HAP-1 (cell line): Measurements from ENCODE around the gene RADIL.
"Not testable (repeated sequence)": the region's sequence is repeated elsewhere in the genome, so short reads cannot be mapped to it uniquely, and the experiment has no call there.

Experiments used
- DNase-seq, 2 experiments: peaks; one replicate each; pipeline ENCODE4 v3.0.0-alpha.2; 2016 to 2020; ENCODE audit warnings: low spot score in 2 of 2
- H3K27me3 ChIP-seq: fragments of 250-450 bp; sonication (Bioruptor Pico); 2 replicates; pipeline ENCODE4 v1.5.1; 2020; ENCODE audit warnings: low read depth, mild to moderate bottlenecking, moderate library complexity
- H3K36me3 ChIP-seq: fragments of 250-450 bp; sonication (Bioruptor Pico); replicated peaks from 2 replicates; pipeline ENCODE4 v1.5.1; 2020; ENCODE audit warnings: mild to moderate bottlenecking
- H3K4me1 ChIP-seq: fragments of 250-450 bp; sonication (Bioruptor Pico); 2 replicates; pipeline ENCODE4 v1.5.1; 2020; ENCODE audit warnings: mild to moderate bottlenecking
- H3K4me3 ChIP-seq: fragments of 250-450 bp; sonication (Bioruptor Pico); 2 replicates; pipeline ENCODE4 v1.5.1; 2020; ENCODE audit warnings: mild to moderate bottlenecking, moderate library complexity
- H3K9me3 ChIP-seq: fragments of 250-450 bp; sonication (Bioruptor Pico); 2 replicates; pipeline ENCODE4 v1.5.1; 2020; ENCODE audit warnings: mild to moderate bottlenecking, moderate library complexity
- in situ Hi-C: fragments of 300-500 bp; cut with MboI; formaldehyde crosslinking; loops from 3 replicates; pipeline ENCODE4 v1.14.3; 2020; ENCODE audit warnings: low sequenced_read_pairs, inconsistent platforms, mixed read lengths

RADIL gene

DNA sequence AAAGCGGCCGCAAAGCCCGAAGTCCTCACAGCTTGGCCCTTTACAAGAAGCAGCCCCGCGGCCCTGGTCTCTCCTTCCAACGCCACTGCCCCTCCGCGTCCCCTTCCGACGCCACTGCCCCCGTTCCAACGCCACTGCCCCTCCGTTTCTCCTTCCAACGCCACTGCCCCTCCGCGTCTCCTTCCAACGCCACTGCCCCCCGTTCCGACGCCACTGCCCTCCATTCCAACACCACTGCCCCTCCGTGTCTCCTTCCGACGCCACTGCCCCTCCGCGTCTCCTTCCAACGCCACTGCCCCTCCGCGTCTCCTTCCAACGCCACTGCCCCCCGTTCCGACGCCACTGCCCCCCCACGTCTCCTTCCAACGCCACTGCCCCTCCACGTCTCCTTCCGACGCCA is 75.0 kb downstream of the RADIL start:
- in situ Hi-C loops: no loop called here
- H3K4me3 ChIP-seq: no peak overlapping the region
- H3K36me3 ChIP-seq: no peaks in the 10 kb centered on the region
- no peaks in the 10 kb centered on the region for H3K27me3 ChIP-seq
- no peak for DNase-seq
- H3K9me3 ChIP-seq: no peaks in the 10 kb centered on the region
- no peaks in the 10 kb centered on the region for H3K4me1 ChIP-seq

DNA sequence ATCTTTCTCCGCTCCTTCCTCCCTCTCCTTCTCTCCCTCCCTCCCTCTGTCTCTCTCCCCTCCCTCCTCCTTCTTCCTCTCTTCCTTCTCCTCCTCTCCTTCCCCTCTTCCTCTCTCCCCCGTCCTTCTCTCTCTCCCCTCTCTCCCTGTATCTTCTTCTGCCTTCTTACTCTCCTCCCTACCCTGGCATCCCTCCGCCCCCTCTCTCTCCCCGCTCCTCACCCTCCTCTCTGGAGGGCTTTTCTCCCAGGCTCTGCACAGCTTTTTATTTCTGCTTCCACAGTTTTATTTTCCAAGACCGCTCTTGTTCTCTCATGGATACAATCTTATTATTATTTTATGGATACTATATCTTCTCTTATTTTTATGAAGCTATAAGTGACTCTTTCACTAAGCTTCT is 75.5 kb downstream of the RADIL start:
- Histone ChIP-seq H3K4me3 (no peak overlapping the region), H3K9me3 (no peaks in the 10 kb centered on the region), H3K27me3 (no peaks in the 10 kb centered on the region), H3K36me3 (no peaks in the 10 kb centered on the region), H3K4me1 (no peaks in the 10 kb centered on the region)
- DNase-seq: no peak
- in situ Hi-C loops: no loop called here

DNA sequence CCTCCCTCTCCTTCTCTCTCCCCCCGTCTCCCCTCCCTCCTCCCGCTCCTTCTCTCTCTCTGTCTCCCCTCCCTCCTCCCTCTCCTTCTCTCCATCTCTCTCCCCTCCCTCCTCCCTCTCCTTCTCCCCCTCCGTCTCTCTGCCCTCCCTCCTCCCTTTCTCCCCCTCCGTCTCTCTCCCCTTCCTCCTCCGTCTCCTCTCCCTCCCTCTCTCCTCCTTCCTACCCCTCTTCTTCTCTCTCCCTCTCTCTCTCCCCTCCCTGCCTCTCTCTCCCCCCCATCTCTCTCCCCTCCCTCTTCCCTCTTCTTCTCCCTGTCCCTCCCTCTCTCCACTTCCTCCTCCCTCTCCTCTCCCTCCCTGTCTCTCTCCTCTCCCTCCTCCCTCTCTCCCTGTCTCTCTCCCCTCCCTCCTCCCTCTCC is 75.9 kb downstream of the RADIL start:
- H3K27me3 ChIP-seq: no peaks in the 10 kb centered on the region
- H3K36me3 ChIP-seq: no peaks in the 10 kb centered on the region
- no peaks in the 10 kb centered on the region for H3K9me3 ChIP-seq
- no peak for DNase-seq
- no peak overlapping the region for H3K4me3 ChIP-seq
- no peaks in the 10 kb centered on the region for H3K4me1 ChIP-seq
- in situ Hi-C loops: no loop called here

DNA sequence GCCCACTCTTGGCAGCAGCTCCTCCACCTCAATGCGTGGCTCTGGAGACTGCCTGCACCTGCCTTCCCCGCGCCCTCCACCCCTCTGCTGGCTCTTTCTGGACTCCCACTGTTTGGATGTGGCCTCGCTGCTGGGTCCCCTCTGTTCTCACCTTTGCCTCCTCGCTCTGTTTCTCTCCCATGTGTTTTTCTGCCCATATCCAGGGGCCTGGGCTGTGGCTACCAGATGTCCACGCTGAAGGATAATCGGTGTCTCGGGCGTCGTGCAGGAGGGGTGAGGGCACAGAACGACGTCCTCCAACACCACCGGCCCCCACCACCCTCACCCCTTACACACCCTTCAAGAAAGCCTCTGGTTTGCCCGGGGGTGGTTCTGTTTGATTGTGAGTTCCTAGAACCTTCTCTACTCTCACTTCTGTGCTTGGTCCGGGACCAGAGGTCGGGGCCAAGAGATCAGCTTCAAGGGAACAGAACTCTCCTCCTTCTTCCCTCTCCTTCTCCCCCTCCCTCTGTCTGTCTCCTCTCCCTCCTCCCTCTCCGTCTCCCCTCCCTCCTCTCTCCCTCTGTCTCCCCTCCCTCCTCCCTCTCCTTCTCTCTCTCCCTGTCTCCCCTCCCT is 76.4 kb downstream of the RADIL start:
- DNase-seq: no peak
- Histone ChIP-seq H3K36me3 (no peaks in the 10 kb centered on the region), H3K4me1 (no peaks in the 10 kb centered on the region), H3K27me3 (no peaks in the 10 kb centered on the region), H3K4me3 (no peak overlapping the region), H3K9me3 (no peaks in the 10 kb centered on the region)
- in situ Hi-C loops: no loop called here

DNA sequence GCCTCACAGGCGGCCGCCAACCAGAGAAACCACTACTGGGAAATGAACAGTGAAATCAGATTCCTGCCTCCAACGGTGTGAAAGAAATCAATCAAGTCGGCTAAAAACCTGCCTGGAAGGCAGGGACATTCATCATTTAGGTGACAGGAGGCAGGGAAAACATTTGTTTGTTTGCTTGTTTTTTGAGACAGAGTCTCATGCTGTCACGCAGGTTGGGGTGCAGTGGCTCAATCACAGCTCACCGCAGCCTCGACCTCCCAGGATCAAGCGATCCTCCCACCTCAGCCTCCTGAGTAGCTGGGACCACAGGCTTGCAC is 77.6 kb downstream of the RADIL start:
- no peaks in the 10 kb centered on the region for H3K36me3 ChIP-seq
- no peak overlapping the region for H3K4me3 ChIP-seq
- H3K4me1 ChIP-seq: no peaks in the 10 kb centered on the region
- H3K27me3 ChIP-seq: no peaks in the 10 kb centered on the region
- no peak for DNase-seq
- in situ Hi-C loops: no loop called here
- H3K9me3 ChIP-seq: no peaks in the 10 kb centered on the region

DNA sequence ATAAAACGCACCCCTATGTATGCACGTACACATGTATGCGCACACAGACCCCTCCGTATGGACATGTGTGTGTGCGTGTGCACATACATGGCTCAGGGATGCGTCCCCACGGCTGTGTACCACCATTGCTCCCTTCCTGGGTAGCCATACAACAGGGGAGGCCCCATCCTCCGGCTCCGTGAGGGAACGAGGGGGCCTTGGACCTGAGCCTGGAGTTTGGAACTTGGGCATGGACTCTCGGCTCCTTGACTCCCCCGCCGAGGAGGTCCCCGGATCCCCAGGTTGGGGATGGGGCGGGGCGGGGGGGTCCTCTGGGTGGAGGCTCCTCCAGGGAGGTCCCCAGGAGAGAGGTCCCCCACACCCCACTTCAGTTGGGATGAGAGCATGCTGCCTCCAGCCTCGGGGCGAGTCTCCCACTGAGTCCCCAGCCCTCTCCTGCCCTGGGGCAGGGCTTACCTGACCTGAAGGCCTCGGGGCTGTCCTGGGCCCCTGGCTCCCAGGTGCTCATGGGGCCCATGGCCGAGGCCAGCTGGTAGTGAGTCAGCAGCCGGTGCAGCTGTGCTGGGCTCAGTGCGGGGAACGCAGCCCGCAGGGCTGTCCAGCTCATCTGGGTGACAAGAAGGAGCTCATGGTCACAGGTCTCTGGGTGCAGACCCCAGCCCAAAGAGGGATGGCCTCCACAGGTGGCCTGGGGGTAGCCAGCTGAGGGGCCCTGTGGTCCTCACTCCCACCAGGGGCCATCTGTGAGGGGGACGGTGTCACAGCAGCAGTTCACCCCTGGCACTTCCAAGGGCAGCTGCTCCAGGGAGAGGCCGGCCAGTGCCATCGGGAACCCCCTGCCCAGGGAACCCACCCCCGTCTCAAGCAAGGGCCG is 78.2 kb downstream of the RADIL start:
- DNase-seq: no peak
- no peaks in the 10 kb centered on the region for H3K9me3 ChIP-seq
- H3K4me3 ChIP-seq: no peak overlapping the region
- in situ Hi-C loops: no loop called here
- H3K36me3 ChIP-seq: no peaks in the 10 kb centered on the region
- no peaks in the 10 kb centered on the region for H3K27me3 ChIP-seq
- no peaks in the 10 kb centered on the region for H3K4me1 ChIP-seq

DNA sequence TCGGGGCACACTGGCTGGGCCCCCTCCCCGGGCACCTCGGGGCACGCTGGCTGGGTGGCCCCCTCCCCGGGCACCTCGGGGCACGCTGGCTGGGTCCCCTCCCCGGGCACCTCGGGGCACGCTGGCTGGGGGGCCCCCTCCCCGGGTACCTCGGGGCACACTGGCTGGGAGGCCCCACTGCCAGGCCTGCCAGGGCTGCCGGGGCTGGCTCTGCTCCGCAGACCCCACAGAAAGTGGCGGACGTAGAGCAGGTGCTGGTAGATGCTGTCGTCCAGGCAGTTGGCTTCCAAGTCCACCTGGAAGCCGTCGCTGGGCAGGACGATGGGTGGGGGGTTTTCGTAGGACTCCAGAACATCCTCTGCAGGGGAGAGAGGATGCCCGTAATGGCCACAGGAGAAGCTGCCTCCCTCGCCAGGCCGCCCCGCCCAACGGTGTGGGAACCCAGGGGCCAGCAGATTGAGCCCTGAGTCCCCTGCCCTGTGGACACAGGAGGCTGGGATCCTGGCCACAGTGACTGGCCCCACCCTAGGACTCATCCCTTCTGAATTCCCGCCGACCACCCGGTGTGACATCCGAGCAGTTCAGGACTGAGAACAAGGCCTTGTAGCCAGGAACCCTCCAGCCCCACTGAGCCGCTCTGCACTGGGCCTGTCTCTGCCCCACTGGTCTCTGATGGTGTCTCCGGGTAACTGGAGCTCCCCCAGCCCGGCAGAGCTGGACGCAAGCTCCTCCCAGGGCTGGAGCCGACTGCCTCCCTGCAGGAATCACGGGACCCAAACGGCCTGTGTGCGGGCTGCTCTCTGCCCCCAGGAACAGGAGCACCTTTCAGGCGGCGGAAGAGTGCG is 79.9 kb downstream of the RADIL start:
- H3K4me3 ChIP-seq: no peak overlapping the region

DNA sequence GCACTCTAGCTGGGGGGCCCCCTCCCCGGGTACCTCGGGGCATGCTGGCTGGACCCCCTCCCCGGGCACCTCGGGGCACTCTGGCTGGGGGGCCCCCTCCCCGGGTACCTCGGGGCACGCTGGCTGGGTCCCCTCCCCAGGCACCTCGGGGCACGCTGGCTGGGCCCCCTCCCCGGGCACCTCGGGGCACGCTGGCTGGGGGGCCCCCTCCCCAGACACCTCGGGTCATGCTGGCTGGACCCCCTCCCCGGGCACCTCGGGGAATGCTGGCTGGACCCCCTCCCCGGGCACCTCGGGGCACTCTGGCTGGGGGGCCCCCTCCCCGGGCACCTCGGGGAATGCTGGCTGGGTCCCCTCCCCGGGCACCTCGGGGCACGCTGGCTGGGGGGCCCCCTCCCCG is 80.9 kb downstream of the RADIL start:
- DNase-seq, H3K27me3 ChIP-seq, in situ Hi-C loops, H3K9me3 ChIP-seq, H3K36me3 ChIP-seq, H3K4me3 ChIP-seq, H3K4me1 ChIP-seq: not testable (repeated sequence)

More for the DNA sequence above, 79.9 kb downstream of the RADIL start:
- no peaks in the 10 kb centered on the region for H3K36me3 ChIP-seq
- H3K9me3 ChIP-seq: no peaks in the 10 kb centered on the region
- no peaks in the 10 kb centered on the region for H3K27me3 ChIP-seq
- in situ Hi-C loops: no loop called here
- no peaks in the 10 kb centered on the region for H3K4me1 ChIP-seq
- no peak for DNase-seq

DNA sequence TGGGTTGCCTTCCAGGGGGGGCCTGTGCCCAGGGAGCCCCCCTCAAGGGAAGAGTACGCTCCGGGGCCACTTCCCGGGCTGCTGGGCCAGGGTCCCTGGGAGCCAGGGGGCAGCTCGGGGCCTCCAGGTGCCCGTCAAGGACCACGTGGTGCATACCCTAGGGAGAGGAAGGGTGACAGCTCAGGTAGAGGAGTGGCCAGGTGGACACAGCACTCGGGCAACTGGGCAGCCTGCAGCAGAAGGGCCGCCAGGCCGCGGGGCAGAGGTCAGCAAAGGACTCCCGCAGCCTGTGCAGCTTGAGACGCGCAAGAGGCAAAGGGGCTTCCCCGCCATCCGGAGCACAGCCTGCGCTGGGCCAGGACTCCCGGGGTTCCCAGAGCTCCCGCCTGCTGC is 81.7 kb downstream of the RADIL start:
- DNase-seq: no peak
- H3K4me1 ChIP-seq: no peaks in the 10 kb centered on the region
- no peaks in the 10 kb centered on the region for H3K36me3 ChIP-seq
- no peaks in the 10 kb centered on the region for H3K9me3 ChIP-seq
- no peak overlapping the region for H3K4me3 ChIP-seq
- H3K27me3 ChIP-seq: no peaks in the 10 kb centered on the region
- in situ Hi-C loops: no loop called here

DNA sequence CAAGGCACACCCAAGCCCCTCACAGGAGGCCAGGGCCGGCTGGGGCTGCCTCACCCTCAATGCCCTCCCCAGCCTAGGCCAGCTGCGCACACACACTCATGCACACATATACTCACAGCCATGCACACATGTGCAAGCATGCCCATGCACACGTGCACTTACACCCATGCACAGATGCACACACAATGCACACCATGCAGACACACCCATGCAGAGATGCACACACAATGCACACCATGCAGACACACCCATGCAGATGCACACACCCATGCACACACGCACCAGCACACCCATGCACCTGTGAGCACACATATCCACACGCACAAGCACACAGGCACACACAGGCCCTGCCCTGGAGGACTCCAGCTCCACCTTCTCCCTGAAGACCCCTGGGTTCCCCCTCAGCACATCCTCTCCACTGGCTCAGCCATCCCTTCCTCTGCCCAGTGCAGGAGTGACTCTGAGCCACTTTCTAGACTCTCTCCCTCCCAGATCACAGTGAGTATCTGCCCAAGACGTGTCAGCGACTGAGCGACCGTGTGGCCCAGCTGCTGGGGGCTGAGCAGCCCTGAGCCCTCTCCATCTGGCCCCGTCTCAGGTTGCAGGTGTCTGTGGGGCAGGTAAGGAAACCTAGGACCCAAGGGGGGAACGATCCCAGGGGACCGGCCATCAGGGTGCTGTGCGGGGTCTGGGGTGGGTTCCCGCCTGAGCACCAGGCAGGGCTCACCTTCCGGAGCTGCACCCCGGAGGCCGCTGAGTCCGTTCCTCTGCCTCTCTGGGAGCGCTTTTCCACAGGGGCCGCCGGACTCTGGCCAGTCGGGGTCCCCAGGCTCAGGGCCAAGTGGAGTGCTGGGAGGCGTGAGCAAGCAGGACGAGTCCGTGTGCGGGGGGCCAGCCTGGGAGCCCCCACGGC is 82.3 kb downstream of the RADIL start:
- Histone ChIP-seq H3K4me1 (no peaks in the 10 kb centered on the region), H3K27me3 (no peaks in the 10 kb centered on the region), H3K9me3 (no peaks in the 10 kb centered on the region), H3K36me3 (no peaks in the 10 kb centered on the region), H3K4me3 (no peak overlapping the region)
- no peak for DNase-seq
- in situ Hi-C loops: no loop called here

DNA sequence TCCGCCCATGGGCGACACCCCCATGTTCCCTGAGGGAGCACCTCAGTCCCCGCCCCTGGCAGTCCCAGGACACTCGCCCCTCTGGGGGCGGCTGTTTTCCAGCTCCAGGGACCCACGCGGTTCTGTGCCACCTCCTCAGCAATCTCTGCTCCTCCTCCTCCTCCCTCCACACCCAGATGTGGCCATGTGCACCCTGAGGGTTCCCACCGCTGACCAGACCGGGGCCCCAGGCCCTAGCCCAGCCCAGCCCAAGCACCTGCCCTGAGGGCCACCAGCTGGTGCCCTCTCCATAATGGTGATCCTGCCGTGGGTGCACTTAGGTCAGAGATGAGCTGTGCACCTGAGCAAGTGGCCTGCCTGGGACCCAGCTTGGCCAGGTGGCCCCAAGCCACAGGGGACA is 83.0 kb downstream of the RADIL start:
- H3K9me3 ChIP-seq: no peaks in the 10 kb centered on the region
- no peaks in the 10 kb centered on the region for H3K27me3 ChIP-seq
- H3K4me1 ChIP-seq: no peaks in the 10 kb centered on the region
- DNase-seq: no peak
- no peak overlapping the region for H3K4me3 ChIP-seq
- in situ Hi-C loops: no loop called here
- H3K36me3 ChIP-seq: no peaks in the 10 kb centered on the region

DNA sequence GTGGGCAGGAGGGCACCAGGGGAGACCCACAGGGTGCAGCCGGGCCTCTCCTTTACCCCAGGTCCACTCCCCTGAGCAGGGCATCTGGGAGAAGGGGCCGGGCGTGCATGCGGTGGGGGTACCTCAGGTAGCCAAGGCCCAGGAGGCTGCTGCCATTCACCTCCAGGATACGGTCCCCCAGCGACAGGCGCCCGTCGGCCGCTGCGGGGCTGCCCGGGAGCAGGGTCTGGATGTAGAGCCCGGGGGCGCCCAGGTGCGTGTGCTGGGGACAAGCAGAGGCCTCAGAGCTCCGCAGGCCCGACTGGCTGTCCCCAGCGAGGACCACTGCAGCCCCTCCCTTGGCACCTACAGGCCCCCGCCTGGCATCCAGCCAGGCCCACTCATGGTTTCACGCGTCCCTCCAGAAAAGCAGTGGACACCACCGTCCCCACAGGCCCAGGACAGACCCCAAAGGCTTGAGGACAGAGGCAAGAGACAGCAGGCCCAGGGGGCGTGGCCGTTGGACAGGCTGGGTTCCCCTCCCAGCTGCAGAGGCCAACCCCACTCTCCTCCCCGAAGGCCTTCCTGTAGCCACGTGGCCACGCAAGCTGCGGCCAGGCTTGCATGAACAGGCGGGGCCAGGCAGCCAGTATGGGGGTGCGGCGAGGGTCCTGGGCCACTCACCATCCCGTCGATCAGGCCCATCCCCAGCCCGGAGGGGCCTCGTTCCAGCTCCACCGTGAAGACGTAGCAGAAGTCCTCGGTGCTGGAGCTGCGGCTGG is 83.8 kb downstream of the RADIL start:
- Histone ChIP-seq H3K9me3 (no peaks in the 10 kb centered on the region), H3K27me3 (no peaks in the 10 kb centered on the region), H3K4me1 (no peaks in the 10 kb centered on the region), H3K4me3 (no peak overlapping the region), H3K36me3 (no peaks in the 10 kb centered on the region)
- in situ Hi-C loops: loop anchor here (5.0 kb wide), 1 partner anchor 288 kb away; no protein-coding TSS in a partner anchor
- no peak for DNase-seq
